Measurements from ENCODE around the gene PPT2. TPM values are rescaled to one million over a fixed set of nuclear protein-coding genes. Genes with fewer than 3 reads are reported as not detected.
"Not testable (repeated sequence)": the region's sequence is repeated elsewhere in the genome, so short reads cannot be mapped to it uniquely, and the experiment has no call there.

PPT2 gene
- total and polyA plus RNA-seq, 2 experiments from 2014 or later = 8.9 to 20.6 TPM

GRCh38 chr6:32144238-32144637 is 9.7 kb upstream of the PPT2 start:
- H3K4me1 Mint-ChIP-seq = peaks cover 29% of the 10 kb centered on the region
- H3K4me3 Mint-ChIP-seq; H3K9me2 ChIP-seq (ENCODE audit: insufficient read depth); H3K36me3 Mint-ChIP-seq (ENCODE audit: low read depth); DNase-seq (ENCODE audit: low spot score); H3F3A ChIP-seq (replicated peaks; ENCODE audit: low read depth); H3K27ac ChIP-seq (ENCODE audit: low read depth); H3K4me2 ChIP-seq; H3K79me2 ChIP-seq (replicated peaks; ENCODE audit: insufficient read depth); H3K4me3 ChIP-seq; H3K36me3 ChIP-seq (ENCODE audit: insufficient read depth); H4K20me1 ChIP-seq (replicated peaks; ENCODE audit: insufficient read depth); H3K27me3 ChIP-seq (ENCODE audit: insufficient read depth); H2AFZ ChIP-seq; H3K27ac Mint-ChIP-seq; ATAC-seq; H3K9me3 Mint-ChIP-seq: not testable (repeated sequence)
- peaks cover 11% of the 10 kb centered on the region for H3K27me3 Mint-ChIP-seq (ENCODE audit: insufficient read depth, low read depth, poor library complexity)
- H3K4me1 ChIP-seq (ENCODE audit: insufficient read depth) = peaks cover 13% of the 10 kb centered on the region

- no peak for ATAC-seq
- TF ChIP-seq ZNF462 (CRISPR knock-in tag; IDR thresholded peaks at IDR 0.05) = no peak
- no peak for TF ChIP-seq CTCF (conservative IDR thresholded peaks at IDR 0.05; ENCODE audit: low read depth in 2 of 2)
- no peak for TF ChIP-seq CREB1 (CRISPR knock-in tag; IDR thresholded peaks at IDR 0.05; ENCODE audit: low read depth)
- TF ChIP-seq ETS1 (IDR thresholded peaks at IDR 0.05) = no peak
- no peak for TF ChIP-seq NANOG (IDR thresholded peaks at IDR 0.05; ENCODE audit: borderline replicate concordance)
- no peak for TF ChIP-seq STAT1 (IDR thresholded peaks at IDR 0.05; ENCODE audit: unreplicated experiment)
- TF ChIP-seq EZH2phosphoT487 (IDR thresholded peaks at IDR 0.05; ENCODE audit: unreplicated experiment) = no peak
- TF ChIP-seq REST (IDR thresholded peaks at IDR 0.05; ENCODE audit: unreplicated experiment) = no peak
- TF ChIP-seq POLR2AphosphoS5 (IDR thresholded peaks at IDR 0.05; ENCODE audit: low read depth) = no peak
- TF ChIP-seq ZNF331 (CRISPR knock-in tag; IDR thresholded peaks at IDR 0.05; ENCODE audit: low read depth) = no peak
These were observed 7.7 kb upstream of the PPT2 start for GRCh38 chr6:32146287-32146686.

More at GRCh38 chr6:32146287-32146686, 7.7 kb upstream of the PPT2 start:
- DNase-seq (ENCODE audit: low spot score) = no peak
- H3K9me3 Mint-ChIP-seq = no peaks in the 10 kb centered on the region; the same call in 2 of the 3 replicates
- peaks cover 25% of the 10 kb centered on the region for H3K27me3 ChIP-seq (ENCODE audit: insufficient read depth)
- peak overlapping the region; percentile 79 for H3K27ac Mint-ChIP-seq
- H3K36me3 ChIP-seq (ENCODE audit: insufficient read depth) = no peaks in the 10 kb centered on the region
- H3K27ac ChIP-seq (ENCODE audit: low read depth) = no peak overlapping the region
- H3K4me2 ChIP-seq = peak overlapping the region; percentile 45
- H3K27me3 Mint-ChIP-seq (ENCODE audit: insufficient read depth, low read depth, poor library complexity) = peaks cover 22% of the 10 kb centered on the region
- H3K4me1 Mint-ChIP-seq = peaks cover 41% of the 10 kb centered on the region
- 0 out of 2 replicates have a peak, but pooled peaks cover 4% of the 10 kb centered on the region for H4K20me1 ChIP-seq (replicated peaks; ENCODE audit: insufficient read depth)
- no peaks in the 10 kb centered on the region for H3K36me3 Mint-ChIP-seq (ENCODE audit: low read depth)
- H3K4me1 ChIP-seq (ENCODE audit: insufficient read depth) = peaks cover 25% of the 10 kb centered on the region
- no peak overlapping the region for H2AFZ ChIP-seq
- H3F3A ChIP-seq (replicated peaks; ENCODE audit: low read depth) = peaks cover 8% of the 10 kb centered on the region
- no peak overlapping the region for H3K4me3 ChIP-seq
- H3K79me2 ChIP-seq (replicated peaks; ENCODE audit: insufficient read depth) = no peaks in the 10 kb centered on the region
- no peaks in the 10 kb centered on the region; the same call in 1 of the 2 replicates for H3K9me2 ChIP-seq (ENCODE audit: insufficient read depth)
- peak overlapping the region; percentile 29 for H3K4me3 Mint-ChIP-seq

All from GM23338 (cell line).